ENCODE measurements around the gene NDRG3. TPM values are rescaled to one million over a fixed set of nuclear protein-coding genes. Genes with fewer than 3 reads are reported as not detected.

The NDRG3 gene
- polyA plus RNA-seq, 2 of the 4 experiments (the other 2 are of a cell fraction), result 30.6 to 34.4 TPM

GRCh38 chr20:36792422-36792821, 46.5 kb upstream of the NDRG3 start (continued):
- TF ChIP-seq ZC3H11A (IDR thresholded peaks at IDR 0.05) (no peak), EHMT2 (IDR thresholded peaks at IDR 0.05; ENCODE audit: low read depth) (no peak), BCL3 (IDR thresholded peaks at IDR 0.05) (no peak)

GRCh38 chr20:36791862-36792261, 46.0 kb upstream of the NDRG3 start:
- Histone ChIP-seq H3K4me3 (no peak overlapping the region), H3K9me3 (no peaks in the 10 kb centered on the region), H3K4me2 (no peak overlapping the region), H3K4me1 (no peaks in the 10 kb centered on the region), H3K27ac (no peak overlapping the region)
- TF ChIP-seq CHD4 (IDR thresholded peaks at IDR 0.05; ENCODE audit: borderline replicate concordance) (no peak), MYC (IDR thresholded peaks at IDR 0.05; ENCODE audit: borderline replicate concordance, low read length) (no peak), E2F6 (IDR thresholded peaks at IDR 0.05; ENCODE audit: borderline replicate concordance, low read depth) (no peak), FOXS1 (CRISPR knock-in tag; IDR thresholded peaks at IDR 0.05) (no peak), USF2 (IDR thresholded peaks at IDR 0.05) (no peak)
- CTCF ChIA-PET, result interaction anchor here (0.8 to 4.8 kb wide), 9 partner anchors 11 to 100 kb away, joined by 3 to 21 read pairs (median 3); partner anchors contain the start of gene DSN1
- DNase-seq (ENCODE audit: low read depth in 1 of 2, low spot score in 1 of 2) (no peak), FAIRE-seq (no peak), ATAC-seq (no peak)
- WGBS (ENCODE audit: missing lambda C conversion rate), result 87% methylated on average over 5 of the region's 5 CpGs
- POLR2A ChIA-PET, result no interaction called here

- 81% methylated on average over 5 of the region's 5 CpGs for WGBS (ENCODE audit: missing lambda C conversion rate)
- Histone ChIP-seq H3K9me3 (no peaks in the 10 kb centered on the region), H3K27ac (no peak overlapping the region), H3K4me2 (no peak overlapping the region), H3K4me3 (no peak overlapping the region), H3K4me1 (no peaks in the 10 kb centered on the region)
- ChIA-PET POLR2A (no interaction called here), CTCF (interaction anchor here (0.7 to 5.2 kb wide), 8 partner anchors 9 to 181 kb away, joined by 3 to 33 read pairs (median 4); partner anchors contain the start of genes DSN1 and RAB5IF)
- ATAC-seq, result no peak
- TF ChIP-seq RFX5 (IDR thresholded peaks at IDR 0.05), result no peak
- TF ChIP-seq REST (IDR thresholded peaks at IDR 0.05), result peak; percentile 74
- TF ChIP-seq GATA3 (IDR thresholded peaks at IDR 0.05; ENCODE audit: borderline replicate concordance), result no peak
- TF ChIP-seq HEYL (CRISPR knock-in tag; IDR thresholded peaks at IDR 0.05), result no peak
- DNase-seq (ENCODE audit: low read depth in 1 of 2, low spot score in 1 of 2), result no peak
- FAIRE-seq, result no peak
Measured at GRCh38 chr20:36786663-36787062, 40.8 kb upstream of the NDRG3 start.

- Histone ChIP-seq H3K9me3 (no peaks in the 10 kb centered on the region), H3K27ac (no peak overlapping the region), H3K4me1 (no peaks in the 10 kb centered on the region), H3K4me3 (no peak overlapping the region), H3K4me2 (no peak overlapping the region)
- FAIRE-seq (no peak), DNase-seq (ENCODE audit: low read depth in 1 of 2, low spot score in 1 of 2) (no peak), ATAC-seq (no peak)
- POLR2A ChIA-PET, result no interaction called here
- CTCF ChIA-PET, result interaction anchor here (0.7 to 5.2 kb wide), 7 partner anchors 9 to 181 kb away, joined by 3 to 33 read pairs (median 4); partner anchors contain the start of genes DSN1 and RAB5IF
- WGBS (ENCODE audit: missing lambda C conversion rate), result 96% methylated on average over 13 of the region's 13 CpGs
- TF ChIP-seq ELK1 (IDR thresholded peaks at IDR 0.05; ENCODE audit: low read depth, low read length) (no peak), TP53 (CRISPR knock-in tag; IDR thresholded peaks at IDR 0.05) (no peak), FOXS1 (CRISPR knock-in tag; IDR thresholded peaks at IDR 0.05) (no peak), HOXB13 (CRISPR knock-in tag; IDR thresholded peaks at IDR 0.05; ENCODE audit: low read depth) (no peak), GATA3 (IDR thresholded peaks at IDR 0.05; ENCODE audit: borderline replicate concordance) (no peak), HOXB5 (CRISPR knock-in tag; IDR thresholded peaks at IDR 0.05) (no peak), JUN (IDR thresholded peaks at IDR 0.05) (no peak), CBX8 (IDR thresholded peaks at IDR 0.05) (no peak), HDAC2 (IDR thresholded peaks at IDR 0.05) (no peak), EHF (CRISPR knock-in tag; IDR thresholded peaks at IDR 0.05) (no peak), SMC3 (IDR thresholded peaks at IDR 0.05) (no peak), REST (IDR thresholded peaks at IDR 0.05) (no peak), RFX5 (IDR thresholded peaks at IDR 0.05) (no peak)
Measured at GRCh38 chr20:36786246-36786645, 40.4 kb upstream of the NDRG3 start.

All from A549 (cell line).